GM21526 (cell line): Measurements from ENCODE around the gene CZIB.
"Not testable (repeated sequence)": the region's sequence is repeated elsewhere in the genome, so short reads cannot be mapped to it uniquely, and the experiment has no call there.

ENCODE experiments used
- ATAC-seq: cut with Tn5 transposase; IDR thresholded peaks from one replicate; pipeline ENCODE4 v1.9.1; 2021; ENCODE audit warnings: moderate library complexity; ENCODE audit not compliant: unreplicated experiment, low FRiP score

CZIB gene

GRCh38 chr1:53195246-53196016 is 25.0 kb downstream of the CZIB start:
- ATAC-seq, result no peak

GRCh38 chr1:53190210-53190611 is 30.2 kb downstream of the CZIB start:
- ATAC-seq, result no peak

DNA sequence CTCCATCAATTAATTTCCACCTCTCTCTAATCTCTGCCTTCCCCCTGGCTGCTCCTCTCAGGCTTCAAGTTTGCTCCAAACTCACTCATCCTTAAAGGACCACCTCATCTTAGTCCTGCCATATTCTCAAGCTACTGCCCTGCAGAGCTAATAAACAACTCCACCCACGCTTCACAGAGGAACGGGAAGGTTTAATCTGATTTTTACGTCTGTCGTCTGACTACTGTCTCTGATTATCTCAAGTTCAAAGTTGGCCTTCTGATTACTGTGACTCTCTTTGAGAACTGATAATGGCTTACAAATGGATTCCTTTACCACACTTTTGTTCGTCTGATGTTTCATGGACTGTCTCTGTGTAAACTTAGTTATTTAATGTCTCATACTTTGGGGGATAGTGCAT is 31.4 kb downstream of the CZIB start:
- no peak for ATAC-seq

GRCh38 chr1:53188099-53188498 is 32.3 kb downstream of the CZIB start:
- no peak for ATAC-seq

DNA sequence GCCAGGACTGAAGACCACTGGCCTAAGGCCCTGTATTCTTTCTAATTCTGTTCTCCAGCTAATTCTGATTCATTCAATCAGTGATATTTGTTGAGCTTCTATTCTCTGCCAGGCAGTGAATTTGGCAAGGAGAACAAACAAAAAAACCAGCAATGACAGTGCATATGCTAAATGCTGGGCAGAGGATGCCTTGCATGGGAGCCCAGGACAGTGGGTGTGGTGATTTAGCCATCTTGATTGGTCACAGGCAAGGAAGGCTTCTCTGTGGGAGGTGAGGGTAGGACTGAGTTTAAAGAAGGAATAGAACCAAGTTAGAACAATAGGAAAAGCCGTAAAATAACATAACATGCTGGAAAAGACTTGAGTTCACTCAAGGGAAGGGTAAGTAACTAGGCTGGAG is 33.0 kb downstream of the CZIB start:
- no peak for ATAC-seq

- no peak for ATAC-seq
Measured at GRCh38 chr1:53186533-53186932, 33.9 kb downstream of the CZIB start.

DNA sequence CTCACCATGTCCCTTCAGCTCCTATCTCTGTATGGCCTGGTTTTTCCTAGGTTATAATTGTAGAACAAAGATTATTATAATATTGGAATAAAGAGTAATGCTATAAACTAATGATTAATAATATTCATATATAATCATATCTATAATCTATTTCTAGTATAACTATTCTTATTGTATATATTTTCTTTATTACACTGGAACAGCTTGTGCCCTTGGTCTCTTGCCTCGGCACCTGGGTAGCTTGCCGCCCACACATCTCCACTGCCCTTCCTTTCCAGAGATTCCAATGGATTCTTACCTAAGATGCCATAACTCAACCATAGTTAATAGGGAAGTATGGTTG is 34.5 kb downstream of the CZIB start:
- ATAC-seq, result not testable (repeated sequence)

DNA sequence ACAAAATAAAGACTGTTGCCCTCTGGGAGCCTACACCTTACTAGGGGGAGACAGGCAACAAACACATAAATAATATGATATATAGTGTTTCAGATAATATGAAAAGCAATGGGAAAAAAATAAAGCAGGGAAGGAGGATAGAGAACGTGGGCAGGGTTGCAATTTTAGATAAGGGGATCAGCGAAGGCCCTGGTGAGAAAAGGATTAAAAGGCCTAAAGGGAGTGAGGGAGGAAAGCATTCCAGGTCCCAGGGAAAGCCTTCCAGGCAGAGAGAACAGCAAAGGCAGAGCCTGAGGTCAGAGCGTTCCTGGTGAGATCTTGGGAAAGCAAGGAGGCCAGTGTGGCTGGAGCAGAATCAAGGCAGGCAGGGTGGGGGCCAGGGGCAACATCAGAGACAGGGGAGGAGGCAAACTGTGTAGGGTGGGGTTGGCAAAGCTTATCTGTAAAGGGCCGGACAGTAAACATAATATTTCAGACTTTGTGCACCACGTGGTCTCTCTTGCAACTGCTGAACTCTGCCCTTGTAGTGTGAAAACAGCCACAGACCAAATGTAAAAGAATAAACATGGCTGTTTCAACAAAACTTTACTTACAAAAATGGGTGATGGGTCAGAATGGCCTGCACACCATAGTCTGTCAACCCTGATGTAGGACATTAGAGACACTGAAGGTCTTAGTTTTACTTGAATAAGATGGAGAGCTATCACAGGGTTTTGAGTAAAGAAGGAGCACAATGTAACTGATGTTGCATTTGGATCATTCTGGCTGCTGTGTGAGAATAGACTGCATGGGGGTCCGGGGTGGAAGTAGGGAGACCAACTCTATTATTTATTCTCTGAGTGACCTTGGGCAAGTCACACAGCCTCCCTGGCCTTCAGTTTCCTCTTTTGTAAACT is 37.1 kb downstream of the CZIB start:
- ATAC-seq, result no peak

- no peak for ATAC-seq
Measured at GRCh38 chr1:53182716-53183094, 37.7 kb downstream of the CZIB start.

DNA sequence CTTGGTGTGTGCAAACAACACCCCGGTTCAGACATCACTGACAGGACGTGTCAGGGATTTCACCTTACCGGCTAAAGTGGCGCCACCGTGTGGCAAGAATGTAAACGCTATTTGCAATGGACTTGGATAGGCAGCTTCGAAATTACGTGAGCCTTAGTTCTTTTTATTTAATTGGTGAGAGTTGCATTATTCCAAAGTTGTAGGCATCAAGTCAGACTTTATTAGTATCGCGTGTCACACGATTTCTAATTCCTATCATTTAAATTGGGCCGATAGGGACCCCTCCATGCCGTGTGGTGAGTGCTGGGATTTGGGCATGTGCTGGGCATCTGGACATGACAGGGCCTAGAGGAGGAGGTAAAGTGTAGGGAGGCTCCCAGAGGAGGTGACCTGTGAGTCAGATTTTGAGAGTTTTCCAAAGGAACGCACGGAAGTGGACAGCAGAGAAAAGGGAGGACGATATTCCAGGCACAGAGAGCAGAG is 38.3 kb downstream of the CZIB start:
- no peak for ATAC-seq

GRCh38 chr1:53180951-53181350 is 39.5 kb downstream of the CZIB start:
- ATAC-seq, result no peak

DNA sequence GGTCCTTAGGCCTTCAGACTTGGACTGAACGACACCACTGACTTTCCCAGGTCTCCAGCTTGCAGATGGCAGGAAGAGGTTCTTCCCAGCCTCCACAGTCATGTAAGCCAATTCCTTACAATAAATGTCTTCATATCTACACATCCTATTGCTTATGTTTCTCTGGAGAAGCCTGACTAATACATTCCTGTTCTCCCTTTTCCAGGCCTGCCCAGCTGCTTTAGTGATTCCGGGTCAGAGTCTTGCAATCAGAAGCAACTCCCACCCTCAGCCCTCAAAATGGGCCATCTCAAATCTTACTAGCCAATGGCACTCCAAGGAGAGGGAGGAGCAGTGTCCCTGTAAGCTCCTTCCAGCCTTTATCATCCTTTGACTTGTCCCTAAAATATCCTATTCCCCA is 40.2 kb downstream of the CZIB start:
- ATAC-seq, result no peak

DNA sequence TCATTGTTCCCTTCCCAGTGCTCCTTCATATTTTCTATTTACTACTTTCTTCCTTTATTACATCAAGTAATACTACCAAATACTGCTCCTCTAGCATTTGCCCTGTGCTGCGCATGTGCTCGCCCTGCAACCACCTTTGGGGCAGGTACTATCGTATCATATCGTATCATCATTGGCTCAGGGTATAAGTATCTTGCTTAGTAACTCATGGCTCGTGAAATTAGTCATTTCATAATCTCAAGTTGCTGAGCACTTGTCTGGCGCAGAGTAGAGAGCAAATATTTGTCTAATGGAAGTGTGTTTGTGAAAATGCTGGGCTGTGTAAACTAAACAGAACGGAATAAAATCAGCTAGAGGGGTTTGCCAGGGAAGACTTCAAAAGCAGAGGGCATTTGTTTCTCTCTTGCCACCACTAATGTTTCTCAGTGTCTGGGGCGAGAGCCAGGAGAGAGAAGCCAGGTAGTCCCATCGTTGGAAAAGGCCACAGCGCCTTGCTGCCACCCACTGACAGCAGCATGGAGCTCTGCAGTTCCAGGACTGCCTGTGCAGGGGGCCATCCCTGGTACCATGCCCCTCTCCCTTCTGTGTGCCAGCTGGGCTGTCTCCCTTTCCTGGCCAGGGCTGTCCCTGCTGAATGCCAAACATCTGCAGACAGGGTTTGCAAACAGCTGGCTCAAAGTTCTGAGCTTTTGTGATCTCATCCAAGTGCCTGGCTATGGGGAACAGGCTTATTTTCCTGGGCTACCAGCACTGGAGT is 43.8 kb downstream of the CZIB start:
- no peak for ATAC-seq

- ATAC-seq, result no peak
Measured at GRCh38 chr1:53174971-53175913, 45.2 kb downstream of the CZIB start.

DNA sequence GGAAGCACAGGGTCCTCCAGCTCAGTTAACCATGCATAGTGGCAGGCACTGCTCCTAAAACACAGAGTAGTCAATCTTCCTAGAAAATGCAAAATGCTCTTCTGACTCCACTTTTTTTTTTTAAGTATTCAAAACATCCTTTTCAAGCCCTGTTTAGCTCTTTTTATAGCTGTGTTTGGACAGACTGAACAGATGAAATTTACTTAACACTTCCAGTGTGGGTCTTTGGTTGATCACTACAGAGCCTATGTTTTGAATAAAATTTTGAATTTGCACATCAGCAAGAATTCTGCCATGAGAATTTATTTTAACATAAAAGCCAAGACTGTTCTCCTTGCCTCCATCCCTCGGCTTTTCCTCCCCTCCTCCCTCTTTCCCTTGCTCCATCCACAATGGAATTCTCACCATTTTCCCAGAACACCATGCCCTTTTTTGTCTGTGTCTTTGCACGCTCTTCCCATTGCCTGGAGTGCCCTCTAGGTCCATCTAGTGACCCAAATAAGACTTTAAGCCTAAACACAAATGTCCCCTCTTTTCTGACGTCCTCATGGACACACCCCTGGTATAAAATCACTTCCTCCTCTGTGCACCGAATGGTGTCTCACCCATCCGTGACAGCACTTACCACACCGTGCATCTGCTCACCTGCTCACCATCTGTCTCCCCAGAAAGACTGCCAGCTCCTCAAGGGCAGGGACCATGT is 47.9 kb downstream of the CZIB start:
- ATAC-seq, result no peak

- no peak for ATAC-seq
Measured at GRCh38 chr1:53166912-53167311, 53.5 kb downstream of the CZIB start.

- ATAC-seq, result no peak
Measured at GRCh38 chr1:53166366-53166765, 54.1 kb downstream of the CZIB start.

DNA sequence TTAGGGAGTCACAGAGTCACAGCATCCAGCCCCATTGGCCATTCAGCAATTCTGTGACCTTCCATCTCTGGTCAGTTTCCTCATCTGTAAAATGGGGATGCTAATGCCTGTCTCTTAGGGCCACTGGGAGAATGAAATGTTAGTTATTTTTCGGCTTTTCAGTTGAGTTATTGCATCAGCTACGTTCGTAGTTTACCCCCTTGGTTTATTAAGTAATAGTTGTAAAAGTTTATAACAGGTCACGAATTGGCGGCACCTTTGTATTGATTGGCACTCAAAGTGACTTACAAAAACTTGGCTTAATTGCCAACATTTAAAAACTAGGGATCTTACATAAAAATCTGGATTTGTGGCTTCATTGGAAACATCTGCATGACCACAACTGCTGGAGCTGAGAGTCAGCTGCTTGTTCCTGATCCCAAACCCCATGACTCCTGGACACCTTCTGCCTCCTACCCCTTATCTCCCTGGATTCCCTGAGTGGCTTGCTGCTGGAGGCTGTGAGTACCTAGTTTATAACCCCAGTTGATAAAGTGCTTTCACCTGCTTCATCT is 54.9 kb downstream of the CZIB start:
- no peak for ATAC-seq
